ENCODE results near the gene CEP128.

Gene CEP128

GRCh38 chr14:80901260-80901659 lies 40.3 kb downstream of the CEP128 start:
- no peak for DNase-seq (ENCODE audit: low read depth in 2 of 2)

- DNase-seq (ENCODE audit: low read depth in 2 of 2): no peak
Measured at GRCh38 chr14:80872645-80873044, 68.9 kb downstream of the CEP128 start.

DNA sequence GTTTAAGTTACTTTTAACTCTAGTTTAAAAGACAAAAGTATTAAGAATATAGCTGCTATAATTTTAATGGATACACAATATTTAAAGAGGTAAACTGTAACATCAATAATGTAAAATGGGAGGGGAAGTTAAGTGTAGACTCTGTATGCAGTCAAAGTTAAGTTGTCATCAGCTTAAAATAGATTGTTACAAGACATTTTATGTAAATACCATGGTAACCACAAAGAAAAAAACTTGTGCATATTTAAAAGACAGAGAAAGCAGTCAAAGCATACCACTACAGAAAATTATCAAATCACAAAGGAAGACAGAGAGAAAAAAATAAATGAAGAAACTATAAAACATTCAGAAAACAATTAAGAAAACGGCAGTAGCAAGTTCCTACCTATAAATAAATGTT lies 73.3 kb downstream of the CEP128 start:
- DNase-seq (ENCODE audit: low read depth in 2 of 2): no peak

DNA sequence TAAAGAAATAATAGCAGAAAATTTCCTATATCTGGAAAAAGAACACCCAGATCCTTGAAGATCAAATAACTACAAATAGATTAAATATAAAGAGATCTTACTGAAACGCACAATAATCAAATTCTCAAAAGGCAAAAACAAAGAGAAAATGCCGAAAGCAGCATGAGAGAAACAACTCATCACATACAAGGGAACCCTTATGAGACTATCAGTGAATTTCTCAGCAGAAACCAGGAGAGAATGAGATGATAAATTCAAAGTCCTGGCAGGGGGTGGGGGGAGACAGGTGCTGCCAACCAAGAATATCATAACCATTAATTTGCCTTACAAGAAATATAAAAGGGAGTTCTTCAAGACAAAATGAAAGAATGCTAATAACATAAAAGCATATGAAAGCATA lies 73.7 kb downstream of the CEP128 start:
- DNase-seq (ENCODE audit: low read depth in 2 of 2): no peak

DNA sequence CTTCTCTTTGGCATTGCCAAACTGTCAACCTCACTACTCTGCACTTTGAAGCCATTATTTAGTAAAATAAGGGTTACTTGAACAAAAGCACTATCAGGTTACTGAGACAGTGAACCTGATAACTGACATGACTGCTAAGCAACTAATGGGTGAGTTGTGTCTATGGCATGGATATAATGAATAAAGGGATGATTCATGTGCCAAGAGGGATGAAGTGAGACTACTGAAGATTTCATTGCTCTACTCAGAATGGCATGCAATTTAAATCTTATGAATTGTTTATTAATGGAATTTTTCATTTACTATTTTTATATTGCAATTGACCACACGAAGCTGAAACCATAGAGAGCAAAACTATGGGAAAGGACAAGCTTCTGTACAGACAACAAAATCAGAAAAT lies 74.4 kb downstream of the CEP128 start:
- DNase-seq (ENCODE audit: low read depth in 2 of 2): no peak

GRCh38 chr14:80865565-80865964 lies 76.0 kb downstream of the CEP128 start:
- DNase-seq (ENCODE audit: low read depth in 2 of 2): no peak

- no peak for DNase-seq (ENCODE audit: low read depth in 2 of 2)
Measured at GRCh38 chr14:80862983-80863382, 78.6 kb downstream of the CEP128 start.

DNA sequence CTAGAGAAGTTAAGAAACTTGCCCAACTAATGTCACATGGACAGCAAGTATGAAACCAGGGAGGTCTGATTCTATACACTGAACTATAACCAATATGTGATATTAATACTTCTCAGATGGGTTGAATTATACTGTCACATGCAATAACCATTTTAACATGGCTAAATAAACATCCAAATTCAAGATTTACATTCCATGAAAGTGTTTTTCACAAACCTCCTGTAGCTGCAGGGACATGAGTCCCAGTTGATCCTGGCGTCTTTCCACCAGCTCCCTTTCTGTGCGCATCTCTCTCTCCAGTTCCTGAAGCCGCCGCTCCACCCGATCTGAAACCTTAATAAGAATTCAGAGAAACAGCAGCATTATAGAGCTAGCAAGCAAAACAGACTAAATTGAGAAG lies 79.0 kb downstream of the CEP128 start:
- DNase-seq (ENCODE audit: low read depth in 2 of 2): no peak

DNA sequence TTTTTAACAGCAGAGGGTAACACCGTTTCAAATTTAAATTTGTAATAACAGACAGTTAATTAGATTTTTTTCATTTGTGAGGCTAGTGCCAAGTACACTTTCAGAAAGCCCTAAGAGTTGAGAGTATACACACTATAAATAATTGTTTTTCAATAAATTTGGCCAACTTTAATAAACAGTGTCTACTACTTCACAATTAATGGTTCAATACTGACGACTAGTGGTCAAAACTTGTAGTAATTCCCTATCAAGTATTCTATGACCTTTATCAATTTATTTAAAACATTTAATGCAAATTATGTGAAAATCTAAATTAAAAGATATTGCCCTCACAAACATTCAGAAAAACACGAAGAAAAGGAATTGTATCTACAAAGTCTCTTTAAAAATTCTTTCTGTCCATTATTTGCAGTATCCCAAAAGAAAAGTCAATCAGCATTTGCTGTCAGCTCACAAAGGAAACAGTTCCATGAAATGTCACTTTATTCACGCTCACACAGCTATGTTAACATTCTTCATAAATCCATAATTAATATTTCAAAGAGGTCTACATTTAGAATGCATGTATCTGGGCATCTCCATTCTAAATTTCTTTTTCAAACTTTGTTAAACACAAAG lies 91.2 kb downstream of the CEP128 start:
- no peak for DNase-seq (ENCODE audit: low read depth in 2 of 2)

- no peak for DNase-seq (ENCODE audit: low read depth in 2 of 2)
Measured at GRCh38 chr14:80847070-80847469, 94.5 kb downstream of the CEP128 start.

DNA sequence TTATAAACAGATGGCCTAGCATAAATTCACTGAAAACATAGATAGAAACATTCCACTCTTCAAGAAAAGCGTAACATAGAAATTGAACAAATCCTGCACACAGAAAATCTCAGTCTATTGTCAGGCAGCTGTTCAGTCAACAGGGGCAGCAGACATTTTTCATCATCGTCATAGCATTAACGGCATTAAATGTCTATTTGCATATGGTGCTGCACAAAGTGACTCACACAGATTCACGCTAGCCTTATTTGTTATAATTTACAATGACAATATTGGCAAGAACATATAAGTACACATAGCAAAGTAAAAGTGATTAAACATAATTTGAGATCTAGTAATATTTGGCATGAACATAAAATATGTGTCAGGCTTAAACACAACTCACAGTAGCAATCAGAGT lies 95.7 kb downstream of the CEP128 start:
- no peak for DNase-seq (ENCODE audit: low read depth in 2 of 2)

DNA sequence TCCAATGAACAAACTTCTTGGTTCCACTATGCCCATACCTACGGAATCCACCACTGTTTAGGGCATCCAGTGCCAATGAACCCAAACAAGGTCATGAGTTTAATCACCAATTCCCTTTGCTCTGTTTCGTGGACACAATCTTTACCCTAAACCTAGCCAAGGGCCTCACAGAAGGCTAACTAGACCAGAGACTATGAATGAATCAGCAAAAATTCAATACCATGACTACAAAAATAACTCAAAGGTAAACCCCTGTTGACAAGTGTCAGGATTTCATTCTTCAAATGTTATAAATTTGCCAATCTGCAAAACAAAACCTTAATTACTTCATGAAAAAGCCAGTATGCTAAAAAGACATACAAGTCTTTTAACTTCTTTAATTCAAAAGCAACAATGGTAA lies 96.7 kb downstream of the CEP128 start:
- DNase-seq (ENCODE audit: low read depth in 2 of 2): no peak

DNA sequence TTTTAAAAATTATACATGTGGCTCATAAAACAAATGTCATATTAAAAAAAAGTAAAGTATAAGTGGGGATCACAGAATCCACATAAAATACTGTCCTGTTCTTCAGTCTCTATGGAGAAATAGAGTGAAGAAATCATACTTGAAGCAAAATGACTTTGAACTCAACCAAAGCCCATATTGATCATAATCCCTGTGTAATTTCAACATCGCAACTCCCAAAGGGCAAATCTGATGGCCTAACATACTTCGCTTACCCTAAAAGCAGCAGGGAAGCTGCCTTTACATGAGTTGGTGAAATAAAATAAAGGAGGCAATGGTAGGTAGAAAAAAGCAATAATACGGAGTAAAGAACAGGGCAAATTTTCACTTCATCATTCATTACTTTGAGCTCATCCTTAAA lies 101.8 kb downstream of the CEP128 start:
- no peak for DNase-seq (ENCODE audit: low read depth in 2 of 2)

- no peak for DNase-seq (ENCODE audit: low read depth in 2 of 2)
Measured at GRCh38 chr14:80809663-80810062, 131.9 kb downstream of the CEP128 start.

GRCh38 chr14:80805136-80805535 lies 136.4 kb downstream of the CEP128 start:
- DNase-seq (ENCODE audit: low read depth in 2 of 2): no peak

DNA sequence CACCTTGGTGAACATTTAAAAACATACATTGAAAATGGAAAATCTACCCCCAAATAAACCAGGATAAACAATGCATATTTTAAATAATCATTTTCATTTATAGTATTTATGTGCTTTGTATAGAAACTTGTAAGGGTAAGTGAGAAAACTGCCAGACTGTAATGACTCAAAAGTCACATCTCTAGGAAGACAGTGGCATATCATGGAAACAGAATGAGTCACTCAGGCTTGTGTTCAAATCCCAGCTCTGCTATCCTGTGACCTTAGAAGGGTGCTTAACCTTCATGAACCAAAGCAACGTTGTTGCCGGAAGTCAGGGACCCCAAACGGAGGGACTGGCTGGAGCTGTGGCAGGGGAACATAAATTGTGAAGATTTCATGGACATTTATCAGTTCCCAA lies 142.7 kb downstream of the CEP128 start:
- no peak for DNase-seq (ENCODE audit: low read depth in 2 of 2)

DNA sequence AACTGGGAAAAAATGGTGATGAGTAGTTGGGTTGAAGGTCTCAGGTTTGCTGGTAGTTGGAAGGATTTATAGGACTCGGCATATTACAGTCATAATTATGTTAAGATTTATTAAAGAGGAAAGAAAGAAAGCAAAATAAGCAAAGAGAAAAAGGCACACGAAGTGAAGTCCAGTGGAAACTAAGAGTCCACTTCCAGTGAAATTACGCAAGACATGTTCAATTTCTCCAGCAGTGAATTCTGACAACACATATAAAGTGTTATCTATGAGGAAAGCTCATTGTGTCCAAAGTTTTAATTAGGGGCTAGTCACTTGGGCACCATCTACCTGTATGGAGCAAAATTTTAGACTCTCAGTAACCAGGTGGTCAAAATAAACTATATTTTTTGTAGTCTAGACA lies 143.3 kb downstream of the CEP128 start:
- no peak for DNase-seq (ENCODE audit: low read depth in 2 of 2)

- no peak for DNase-seq (ENCODE audit: low read depth in 2 of 2)
Measured at GRCh38 chr14:80792771-80793170, 148.8 kb downstream of the CEP128 start.

GRCh38 chr14:80787876-80788275 lies 153.7 kb downstream of the CEP128 start:
- no peak for DNase-seq (ENCODE audit: low read depth in 2 of 2)

GRCh38 chr14:80784820-80785219 lies 156.7 kb downstream of the CEP128 start:
- DNase-seq (ENCODE audit: low read depth in 2 of 2): no peak

- no peak for DNase-seq (ENCODE audit: low read depth in 2 of 2)
Measured at GRCh38 chr14:80781972-80782367, 159.6 kb downstream of the CEP128 start.

GRCh38 chr14:80780500-80780899 lies 161.0 kb downstream of the CEP128 start:
- DNase-seq (ENCODE audit: low read depth in 2 of 2): no peak

GRCh38 chr14:80776657-80777056 lies 164.9 kb downstream of the CEP128 start:
- no peak for DNase-seq (ENCODE audit: low read depth in 2 of 2)

- DNase-seq (ENCODE audit: low read depth in 2 of 2): no peak
Measured at GRCh38 chr14:80776186-80776585, 165.4 kb downstream of the CEP128 start.

- no peak for DNase-seq (ENCODE audit: low read depth in 2 of 2)
Measured at GRCh38 chr14:80772504-80772903, 169.0 kb downstream of the CEP128 start.

Data from stimulated activated CD4-positive, alpha-beta T cell treated with anti-CD3 and anti-CD28 coated beads, Interleukin-4, amount 100 ng/mL, for 48 hours (primary cell).